Activated CD8-positive, alpha-beta memory T cell treated with anti-CD3 and anti-CD28 coated beads for 36 hours (primary cell): ENCODE results near the gene SSC5D. TPM values are rescaled to one million over a fixed set of nuclear protein-coding genes. Genes with fewer than 3 reads are reported as not detected.

ENCODE experiments used
- CTCF ChIA-PET: fragments of 350-600 bp; sonication (Branson Sonifier 250); formaldehyde crosslinking; loops from one replicate; lab custom pipeline; 2021; ENCODE audit warnings: antibody characterized with exemption; lab: Charles Lee
- POLR2A ChIA-PET: fragments of 350-600 bp; sonication (Branson Sonifier 250); formaldehyde crosslinking; loops from one replicate; lab custom pipeline; 2021; ENCODE audit warnings: antibody characterized with exemption; lab: Charles Lee
- total RNA-seq, 2 experiments: library from RNA; stranded (reverse); gene quantifications; one replicate each; pipeline ENCODE4 v1.2.3, GENCODE V29; 2021

SSC5D gene
- total RNA-seq, 2 experiments from 2014 or later, result 0.63 to 0.99 TPM

DNA sequence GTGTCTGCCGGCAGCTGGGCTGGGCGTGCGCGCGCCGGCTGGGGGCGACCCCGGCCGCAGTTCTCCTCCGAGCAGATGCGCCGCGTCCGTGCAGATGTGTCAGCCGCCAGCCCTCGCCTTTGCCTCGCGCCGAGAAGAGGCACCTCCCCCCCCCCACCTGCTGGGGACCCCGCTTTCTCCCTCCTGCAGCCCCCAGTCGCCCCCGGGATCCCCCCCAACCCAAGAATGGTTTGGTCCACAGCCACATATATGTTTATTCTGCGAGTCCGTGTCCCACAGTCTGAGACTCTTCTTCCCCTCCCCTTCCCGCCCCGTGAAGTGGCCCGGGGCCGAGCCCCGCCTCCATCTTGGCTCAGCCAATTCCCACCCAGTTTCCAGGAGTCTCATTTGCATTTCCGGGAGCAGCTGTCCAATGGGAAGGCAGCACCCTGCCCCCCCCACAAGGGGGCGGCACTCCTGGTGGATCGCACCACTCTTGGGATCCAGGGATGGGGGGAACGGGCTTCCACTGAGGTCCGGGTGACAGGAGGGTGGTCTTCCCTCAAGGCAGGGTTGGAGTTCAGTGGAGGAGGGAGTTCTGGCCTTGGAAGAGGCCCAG is 35.4 kb upstream of the SSC5D start:
- CTCF ChIA-PET, result interaction anchor here (1.0 to 2.2 kb wide), 5 partner anchors 9 to 312 kb away, joined by 3 to 7 read pairs (median 4); partner anchors contain the start of gene ISOC2
- POLR2A ChIA-PET, result no interaction called here

DNA sequence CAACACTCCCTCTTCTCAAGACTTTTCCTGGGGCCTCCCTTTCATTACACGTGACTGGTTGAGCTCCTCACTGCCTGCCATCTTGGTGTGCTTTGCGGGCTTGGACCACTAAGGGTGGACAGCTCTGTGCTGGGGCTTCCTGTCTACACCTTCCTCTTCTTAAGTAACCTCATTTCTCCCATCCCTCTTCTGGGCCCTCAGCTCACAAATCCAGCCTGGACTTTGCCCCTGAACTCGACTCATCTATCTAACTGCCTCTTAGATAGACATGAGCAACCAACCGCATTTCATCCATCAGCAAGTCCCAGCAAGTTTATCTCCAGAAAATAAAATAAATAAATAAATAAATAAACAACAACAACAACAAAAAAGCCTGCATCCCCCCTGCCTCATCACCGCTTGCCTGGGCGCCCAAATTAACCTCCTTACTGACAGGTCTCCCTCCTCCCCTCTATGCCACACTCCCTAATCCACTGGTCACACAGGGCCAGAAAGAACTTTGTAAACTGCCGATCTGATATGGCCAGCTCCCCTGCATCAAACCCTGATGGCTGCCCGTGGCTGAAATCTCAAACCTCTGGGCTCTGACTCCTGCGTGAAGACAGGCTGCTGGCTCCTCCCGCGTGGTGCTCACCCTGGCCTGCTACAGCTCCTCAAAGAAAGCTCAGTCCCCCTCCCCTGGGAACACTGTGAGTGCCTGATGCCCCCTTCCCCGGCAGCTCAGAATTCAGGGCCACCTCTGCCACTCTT is 34.5 kb upstream of the SSC5D start:
- CTCF ChIA-PET, result interaction anchor here (0.7 to 2.2 kb wide), 5 partner anchors 8 to 313 kb away, joined by 3 to 7 read pairs (median 4); partner anchors contain the start of gene ISOC2
- POLR2A ChIA-PET, result no interaction called here

DNA sequence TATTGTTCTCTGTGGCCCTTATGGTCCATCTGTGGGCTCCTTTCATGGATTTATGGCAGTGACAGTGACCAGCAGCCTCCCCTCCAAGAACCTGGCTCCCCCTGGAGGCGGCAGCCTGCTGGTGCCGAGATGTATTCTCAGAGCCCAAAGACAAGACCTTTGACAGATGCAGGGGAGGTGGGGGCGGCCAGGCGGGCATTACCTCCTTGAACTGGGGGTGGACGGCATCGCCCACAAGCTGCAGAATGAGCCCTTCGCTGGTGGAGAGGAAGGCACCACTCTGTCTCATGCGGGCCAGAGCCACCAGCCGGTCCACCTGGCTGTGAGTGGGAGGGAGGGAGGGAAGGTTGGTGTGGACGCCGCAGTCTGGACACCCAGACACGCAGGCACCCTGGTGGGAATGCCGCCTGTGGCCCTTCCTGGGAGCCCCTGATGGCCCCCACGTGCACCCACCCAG is 33.4 kb upstream of the SSC5D start:
- ChIA-PET POLR2A (no interaction called here), CTCF (no interaction called here)

DNA sequence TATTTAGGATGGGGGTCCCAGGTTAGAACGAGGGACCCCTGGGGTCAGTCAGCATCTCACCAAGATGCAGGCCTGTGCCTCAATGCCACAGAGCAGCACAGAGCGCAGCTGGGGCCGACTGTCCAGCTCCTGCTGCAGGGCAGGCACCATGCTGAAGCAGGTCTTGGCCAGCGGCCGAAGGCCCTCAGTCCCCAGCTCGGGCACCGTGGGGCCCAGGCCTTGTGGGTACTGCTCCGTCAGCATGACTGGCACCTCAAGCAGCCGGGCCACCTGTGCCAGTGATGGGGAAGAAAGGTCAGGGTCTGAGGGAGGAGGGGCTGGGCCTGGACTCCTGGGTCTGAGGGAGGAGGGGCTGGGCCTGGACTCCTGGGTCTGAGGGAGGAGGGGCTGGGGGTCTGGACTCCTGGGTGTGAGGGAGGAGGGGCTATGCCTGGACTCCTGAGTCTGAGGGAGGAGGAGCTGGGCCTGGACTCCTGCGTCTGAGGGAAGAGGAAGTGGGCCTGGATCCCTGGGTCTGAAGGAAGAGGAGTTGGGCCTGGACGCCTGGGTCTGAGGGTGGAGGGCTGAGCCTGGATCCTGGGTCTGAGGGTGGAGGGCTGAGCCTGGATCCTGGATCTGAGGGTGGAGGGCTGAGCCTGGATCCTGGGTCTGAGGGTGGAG is 32.5 kb upstream of the SSC5D start:
- ChIA-PET CTCF (no interaction called here), POLR2A (no interaction called here)

- POLR2A ChIA-PET, result no interaction called here
- CTCF ChIA-PET, result no interaction called here
These were observed 31.9 kb upstream of the SSC5D start for GRCh38 chr19:55456347-55456746.

DNA sequence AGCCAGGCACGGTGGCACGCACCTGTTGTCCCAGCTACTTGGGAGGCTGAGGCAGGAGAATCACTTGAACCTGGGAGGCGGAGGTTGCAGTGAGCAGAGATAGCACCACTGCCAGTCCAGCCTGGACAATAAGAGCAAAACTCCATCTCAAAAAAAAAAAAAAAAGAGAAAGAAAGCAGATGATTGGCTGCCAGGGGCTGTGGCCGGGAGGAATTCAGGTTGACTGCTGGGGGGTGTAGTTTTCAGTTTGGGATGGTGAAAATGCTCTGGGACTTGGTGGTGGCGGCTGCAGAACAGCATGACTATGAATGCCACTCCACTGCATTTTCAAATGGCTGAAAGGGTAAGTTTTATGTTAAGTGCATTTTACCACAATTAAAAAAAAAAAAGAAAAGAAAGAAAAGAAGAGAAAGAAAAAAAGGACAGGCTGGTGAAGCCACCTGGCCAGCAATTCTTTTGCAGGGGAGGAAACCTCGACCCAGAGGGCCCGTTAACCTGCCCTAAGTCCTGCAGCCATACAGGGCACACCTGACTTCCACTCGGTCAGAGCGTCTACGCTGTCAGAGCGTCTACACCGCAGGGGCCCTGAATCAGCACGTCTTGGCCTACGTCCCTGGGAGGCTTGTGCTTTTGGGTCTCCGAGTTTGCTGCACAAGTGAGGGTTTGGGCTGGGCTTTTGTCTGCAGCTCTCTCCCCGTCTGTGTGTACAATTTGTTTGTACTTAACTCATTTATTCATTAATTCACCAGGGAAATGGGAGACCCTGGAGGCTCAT is 30.4 kb upstream of the SSC5D start:
- POLR2A ChIA-PET, result no interaction called here
- CTCF ChIA-PET, result no interaction called here

- ChIA-PET POLR2A (no interaction called here), CTCF (interaction anchor here (1.0 to 1.1 kb wide), 2 partner anchors 12 to 44 kb away, joined by 3 to 4 read pairs; no protein-coding TSS in a partner anchor)
These were observed 28.7 kb upstream of the SSC5D start for GRCh38 chr19:55459551-55459949.

DNA sequence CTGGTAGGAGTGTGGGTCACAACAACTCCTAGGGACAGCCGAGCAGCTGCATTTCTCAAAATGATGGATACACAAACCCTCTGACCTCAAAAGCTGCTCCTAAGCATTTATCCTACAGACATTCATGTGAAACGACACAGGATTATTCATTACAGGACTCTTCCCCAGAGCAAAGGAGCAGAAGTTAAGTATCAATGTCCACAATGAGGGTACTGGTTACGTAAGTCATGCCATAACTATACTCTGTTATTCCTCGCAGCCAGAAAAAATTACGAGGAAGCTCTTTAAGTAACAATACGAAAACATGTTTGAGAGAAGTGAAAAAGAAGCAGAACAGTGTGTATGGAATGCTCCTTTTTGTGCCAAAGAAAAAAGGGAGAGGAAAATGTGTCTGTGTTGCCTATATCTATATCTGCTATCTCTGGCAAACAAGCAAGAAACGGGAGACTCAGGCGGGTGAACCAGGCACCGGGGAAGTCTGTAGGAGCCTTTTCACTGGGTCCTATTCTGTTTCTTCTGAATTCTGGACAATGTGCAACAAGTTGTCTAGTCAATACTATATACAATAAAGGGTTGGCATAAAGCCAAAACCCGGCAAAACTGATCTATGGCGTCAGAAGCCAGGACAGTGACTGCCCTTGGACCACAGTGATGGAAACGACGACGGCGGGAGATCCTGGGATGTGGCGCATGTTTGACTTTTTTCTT is 28.1 kb upstream of the SSC5D start:
- POLR2A ChIA-PET, result no interaction called here
- CTCF ChIA-PET, result interaction anchor here (1.0 to 1.1 kb wide), 2 partner anchors 12 to 44 kb away, joined by 3 to 4 read pairs; no protein-coding TSS in a partner anchor

GRCh38 chr19:55460670-55461258 is 27.5 kb upstream of the SSC5D start:
- ChIA-PET CTCF (interaction anchor here (1.0 kb wide), 1 partner anchor 43 kb away, joined by 4 read pairs; no protein-coding TSS in a partner anchor), POLR2A (no interaction called here)

GRCh38 chr19:55461259-55461973 is 26.8 kb upstream of the SSC5D start, which contains the start of gene ISOC2:
Gene ISOC2, minus strand, starts transcription at chr19:55461642. Its CDS starts 5,156 bp downstream, at chr19:55456486.
- ChIA-PET POLR2A (interaction anchor here (0.5 to 1.0 kb wide), 2 partner anchors 15 to 208 kb away, joined by 3 to 8 read pairs; partner anchors contain the start of gene ZNF628), CTCF (interaction anchor here (0.9 to 1.0 kb wide), 3 partner anchors 8 to 42 kb away, joined by 3 to 5 read pairs (median 4); no protein-coding TSS in a partner anchor)

GRCh38 chr19:55461974-55462626 is 26.1 kb upstream of the SSC5D start:
- CTCF ChIA-PET, result interaction anchor here (0.9 to 1.6 kb wide), 4 partner anchors 9 to 42 kb away, joined by 3 to 6 read pairs (median 4); no protein-coding TSS in a partner anchor
- POLR2A ChIA-PET, result interaction anchor here (1.0 kb wide), 1 partner anchor 15 kb away, joined by 8 read pairs; the partner anchor contains the start of gene ZNF628

DNA sequence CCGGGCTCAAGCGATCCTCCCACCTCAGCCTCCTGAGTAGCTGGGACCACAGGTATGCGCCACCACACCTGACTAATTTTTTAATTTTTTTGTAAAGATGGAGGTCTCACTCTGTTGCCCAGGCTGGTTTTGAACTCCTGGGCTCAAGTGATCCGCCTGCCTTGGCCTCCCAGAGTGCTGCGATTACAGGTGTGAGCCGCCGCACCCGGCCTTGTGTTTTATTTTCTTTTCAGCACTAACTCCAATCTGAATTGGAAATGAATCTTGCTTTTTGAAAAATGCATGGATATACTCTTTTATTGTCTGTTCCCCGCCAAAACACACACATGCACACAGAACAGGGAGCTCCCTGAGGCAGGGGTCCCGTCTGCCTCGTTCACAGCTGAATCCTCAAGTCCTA is 25.5 kb upstream of the SSC5D start:
- CTCF ChIA-PET, result interaction anchor here (1.6 kb wide), 1 partner anchor 41 kb away, joined by 6 read pairs; no protein-coding TSS in a partner anchor
- POLR2A ChIA-PET, result no interaction called here

DNA sequence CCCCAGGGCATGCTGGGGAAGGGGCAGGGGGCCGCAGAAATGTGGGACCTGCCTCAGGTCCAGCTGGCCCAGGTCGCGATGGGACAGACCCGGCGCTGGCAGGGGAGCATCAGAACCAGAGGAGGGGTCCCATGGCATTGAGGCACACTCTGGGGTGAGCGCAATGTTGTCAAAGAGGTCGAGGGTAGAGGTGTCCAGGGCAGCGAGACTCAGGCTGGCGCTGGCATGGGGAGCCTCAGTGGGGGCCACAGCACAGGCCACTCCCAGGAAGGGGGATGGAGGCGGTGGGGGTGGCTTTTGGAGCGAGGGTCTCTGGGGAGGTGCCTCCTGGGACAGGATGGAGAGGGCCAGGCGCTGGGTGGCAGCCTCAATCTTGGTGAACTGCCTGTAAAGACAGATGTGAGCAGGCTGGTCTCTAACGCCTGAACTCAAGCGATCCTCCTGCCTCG is 24.6 kb upstream of the SSC5D start:
- POLR2A ChIA-PET, result no interaction called here
- CTCF ChIA-PET, result interaction anchor here (0.6 to 1.6 kb wide), 2 partner anchors 40 to 175 kb away, joined by 3 to 6 read pairs; no protein-coding TSS in a partner anchor

DNA sequence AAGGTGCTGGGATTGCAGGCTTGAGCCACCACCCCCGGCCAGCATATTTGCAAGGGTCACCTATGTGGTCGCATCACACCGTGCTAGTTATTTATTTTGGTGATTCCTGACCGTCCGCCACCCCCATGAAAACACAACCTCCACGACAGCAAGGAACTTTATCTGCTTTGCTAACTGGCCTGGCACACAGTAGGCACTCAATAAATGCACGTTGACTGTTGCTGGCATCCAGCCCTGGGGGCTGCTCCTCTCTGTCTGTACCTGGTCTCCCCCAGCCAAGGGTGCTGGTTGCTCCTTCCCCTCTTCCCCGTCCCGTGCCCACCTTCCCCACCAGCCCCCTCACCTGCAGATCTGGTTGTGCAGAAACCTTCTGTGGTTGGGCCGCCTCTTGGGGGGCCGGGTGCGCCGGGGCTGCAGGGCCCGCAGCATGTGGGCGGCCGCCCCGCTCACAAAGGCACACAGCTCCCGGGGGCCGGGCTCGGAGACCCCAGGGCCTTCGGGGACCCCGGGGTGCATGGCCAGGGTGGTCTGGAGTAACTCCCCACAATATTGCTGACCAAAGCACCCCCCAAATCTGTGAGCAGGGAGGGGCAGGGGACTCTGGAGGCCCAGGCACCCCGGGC is 24.1 kb upstream of the SSC5D start:
- POLR2A ChIA-PET, result no interaction called here
- CTCF ChIA-PET, result interaction anchor here (0.6 to 1.6 kb wide), 2 partner anchors 39 to 175 kb away, joined by 3 to 6 read pairs; no protein-coding TSS in a partner anchor

DNA sequence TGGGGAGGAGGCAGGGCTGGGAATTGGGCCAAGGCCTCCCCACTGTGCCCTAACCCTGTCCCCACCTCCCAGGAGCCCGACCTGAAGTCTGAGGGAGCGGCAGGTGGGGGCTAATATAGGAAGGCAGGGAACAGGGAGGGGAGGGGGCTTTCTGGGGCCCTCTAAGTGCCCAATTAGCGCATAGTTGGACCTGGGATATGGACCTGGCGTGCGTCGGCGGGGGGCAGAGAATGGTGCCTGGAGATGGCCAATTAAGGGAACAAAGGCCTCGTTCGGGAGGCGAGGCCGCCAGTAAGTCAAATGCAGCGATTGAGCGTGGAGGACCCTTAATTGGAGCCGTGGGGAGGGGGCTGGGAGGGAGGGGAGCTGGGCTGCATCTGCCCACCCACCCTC is 23.6 kb upstream of the SSC5D start, which contains the start of gene C19orf85:
Gene C19orf85 (minus strand): TSS at position 90 of the 393 bp plus-strand sequence. CDS start 197 bp downstream, outside the sequence.
- POLR2A ChIA-PET, result no interaction called here
- CTCF ChIA-PET, result no interaction called here
